Stomach (tissue), 9 donors: ENCODE results near the gene PHB1. TPM values are rescaled to one million over a fixed set of nuclear protein-coding genes. Genes with fewer than 3 reads are reported as not detected.
"Not testable (repeated sequence)": the region's sequence is repeated elsewhere in the genome, so short reads cannot be mapped to it uniquely, and the experiment has no call there.

Source experiments
- DNase-seq, 2 donors: peaks; one replicate each; pipeline versions ENCODE4 v3.0.0 to v3.0.0-alpha.2; 2013 to 2019
- H3K27ac ChIP-seq, 5 donors: fragments of 200-600 bp in 4 of 5; sonication (generic) in 4 of 5; one replicate each; pipeline ENCODE4 v1.5.1; 2013 to 2019; ENCODE audit warnings: mild to moderate bottlenecking in 1 of 5, moderate library complexity in 1 of 5
- H3K27me3 ChIP-seq, 3 donors: fragments of 200-600 bp; sonication (generic); one replicate each; pipeline ENCODE4 v1.5.1; 2017 to 2019; ENCODE audit warnings: mixed run types in 1 of 3
- H3K36me3 ChIP-seq, 4 donors: fragments of 200-600 bp; sonication (generic); 1 replicate in 3 of 4; 2 replicates in 1 of 4; pipeline ENCODE4 v1.5.1; 2016 to 2019
- H3K4me1 ChIP-seq, 4 donors: fragments of 200-600 bp; sonication (generic); one replicate each; pipeline ENCODE4 v1.5.1; 2016 to 2019
- H3K4me3 ChIP-seq, 4 donors: fragments of 200-600 bp; sonication (generic) in 3 of 4; one replicate each; pipeline ENCODE4 v1.5.1; 2016 to 2019; ENCODE audit warnings: mild to moderate bottlenecking in 1 of 4
- H3K9me3 ChIP-seq, 4 donors: fragments of 200-600 bp; sonication (generic); one replicate each; pipeline ENCODE4 v1.5.1; 2016 to 2019
- EP300 ChIP-seq: sonication (generic); formaldehyde crosslinking; IDR thresholded peaks from one replicate; pipeline ENCODE4 v1.6.1; 2017; ENCODE audit warnings: antibody characterized with exemption
- POLR2A ChIP-seq, 4 donors: fragments of 450-650 bp; IDR thresholded peaks; one replicate each; pipeline ENCODE4 v1.6.1; 2016; ENCODE audit warnings: antibody characterized with exemption in 4 of 4, control low read depth in 2 of 4, mild to moderate bottlenecking in 1 of 4, moderate library complexity in 1 of 4
- POLR2AphosphoS5 ChIP-seq, 3 donors: sonication (generic); formaldehyde crosslinking; IDR thresholded peaks; one replicate each; pipeline ENCODE4 v1.6.1; 2016; ENCODE audit warnings: antibody characterized with exemption in 3 of 3
- WGBS, 5 donors: extraction: QIAGEN DNeasy Blood & Tissue Kit in 3 of 5; methylation state at CpG; one replicate each; pipeline versions ENCODE4 v1.1.5 to v1.1.7; 2013 to 2018; 5-methylcytosine and 5-hydroxymethylcytosine counted together
- intact Hi-C: fragments of 100-400 bp; cut with DNase I; formaldehyde crosslinking; loops from one replicate; pipeline ENCODE4 v1.15.1; 2023; ENCODE audit warnings: low total_unique reads
- polyA plus RNA-seq, 3 donors: library from polyadenylated mRNA; stranded (reverse); fragments of 200-250 nt; gene quantifications; one replicate each; pipeline ENCODE4 v1.2.3, GENCODE V29; 2013
- total RNA-seq, 5 donors: library from RNA; depleted of rRNA; stranded (reverse); fragments of >200 nt; gene quantifications; one replicate each; pipeline versions ENCODE4 v1.1.0 to v1.2.3, GENCODE V29; 2014 to 2016
- TF ChIP-seq, protein P1 (sequence below), 7 experiments: fragments of 450-650 bp in 4 of 7; fragments of 200-600 bp in 3 of 7; sonication (generic) in 3 of 7; IDR thresholded peaks; one replicate each; pipeline ENCODE4 v1.5.1; 2016 to 2019; ENCODE audit warnings: antibody characterized with exemption in 7 of 7, control low read depth in 2 of 7, mild to moderate bottlenecking in 1 of 7
- donor health status: healthy with polysubstance abuse.
- donor health status: Bipolar disorder and iron deficiency.
- donor health status: healthy.

The PHB1 gene
- total and polyA plus RNA-seq, 8 donors, result 44.3 to 152 (median 102) TPM

GRCh38 chr17:49370971-49371834, 43.5 kb downstream of the PHB1 start:
- no peak for DNase-seq
- H3K27ac ChIP-seq, result no peak overlapping the region
- H3K36me3 ChIP-seq, result peaks cover 0 to 3% (median 0%) of the 10 kb centered on the region in 4 donors
- H3K9me3 ChIP-seq, result no peaks in the 10 kb centered on the region
- H3K27me3 ChIP-seq, result no peaks in the 10 kb centered on the region
- no peak overlapping the region for H3K4me3 ChIP-seq
- WGBS, 5 donors, result 43 to 47% (median 45%) methylated on average over 12 to 13 of the region's 13 CpGs
- no peak for TF ChIP-seq POLR2A (IDR thresholded peaks at IDR 0.05)
- TF ChIP-seq EP300, result no peak
- TF ChIP-seq POLR2AphosphoS5 (IDR thresholded peaks at IDR 0.05), result no peak
- TF ChIP-seq, protein P1, sequence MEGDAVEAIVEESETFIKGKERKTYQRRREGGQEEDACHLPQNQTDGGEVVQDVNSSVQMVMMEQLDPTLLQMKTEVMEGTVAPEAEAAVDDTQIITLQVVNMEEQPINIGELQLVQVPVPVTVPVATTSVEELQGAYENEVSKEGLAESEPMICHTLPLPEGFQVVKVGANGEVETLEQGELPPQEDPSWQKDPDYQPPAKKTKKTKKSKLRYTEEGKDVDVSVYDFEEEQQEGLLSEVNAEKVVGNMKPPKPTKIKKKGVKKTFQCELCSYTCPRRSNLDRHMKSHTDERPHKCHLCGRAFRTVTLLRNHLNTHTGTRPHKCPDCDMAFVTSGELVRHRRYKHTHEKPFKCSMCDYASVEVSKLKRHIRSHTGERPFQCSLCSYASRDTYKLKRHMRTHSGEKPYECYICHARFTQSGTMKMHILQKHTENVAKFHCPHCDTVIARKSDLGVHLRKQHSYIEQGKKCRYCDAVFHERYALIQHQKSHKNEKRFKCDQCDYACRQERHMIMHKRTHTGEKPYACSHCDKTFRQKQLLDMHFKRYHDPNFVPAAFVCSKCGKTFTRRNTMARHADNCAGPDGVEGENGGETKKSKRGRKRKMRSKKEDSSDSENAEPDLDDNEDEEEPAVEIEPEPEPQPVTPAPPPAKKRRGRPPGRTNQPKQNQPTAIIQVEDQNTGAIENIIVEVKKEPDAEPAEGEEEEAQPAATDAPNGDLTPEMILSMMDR (IDR thresholded peaks at IDR 0.05), result no peak
- intact Hi-C loops, result no loop called here
- no peaks in the 10 kb centered on the region for H3K4me1 ChIP-seq

- 56 to 76% (median 62%) methylated on average over 1 of the region's 1 CpG for WGBS, 5 donors
- no peaks in the 10 kb centered on the region for H3K9me3 ChIP-seq
- H3K4me1 ChIP-seq, result no peaks in the 10 kb centered on the region
- intact Hi-C loops, result no loop called here
- no peaks in the 10 kb centered on the region for H3K27me3 ChIP-seq
- no peak for DNase-seq
- peaks cover 0 to 3% (median 0%) of the 10 kb centered on the region in 4 donors for H3K36me3 ChIP-seq
- no peak for TF ChIP-seq POLR2AphosphoS5 (IDR thresholded peaks at IDR 0.05)
- TF ChIP-seq EP300, result no peak
- no peak for TF ChIP-seq POLR2A (IDR thresholded peaks at IDR 0.05)
- TF ChIP-seq, protein P1 (IDR thresholded peaks at IDR 0.05), result no peak
- H3K4me3 ChIP-seq, result no peak overlapping the region
- no peak overlapping the region for H3K27ac ChIP-seq
Measured at GRCh38 chr17:49369760-49370159, 44.9 kb downstream of the PHB1 start.

- Histone ChIP-seq H3K27ac (no peak overlapping the region), H3K36me3 (peaks cover 0 to 3% (median 0%) of the 10 kb centered on the region in 4 donors), H3K27me3 (no peaks in the 10 kb centered on the region), H3K9me3 (no peaks in the 10 kb centered on the region), H3K4me3 (no peak overlapping the region), H3K4me1 (no peaks in the 10 kb centered on the region)
- DNase-seq, result no peak
- intact Hi-C loops, result no loop called here
- TF ChIP-seq, protein P1 (IDR thresholded peaks at IDR 0.05), result no peak
- TF ChIP-seq POLR2AphosphoS5 (IDR thresholded peaks at IDR 0.05), result no peak
- no peak for TF ChIP-seq EP300
- no peak for TF ChIP-seq POLR2A (IDR thresholded peaks at IDR 0.05)
- WGBS, 5 donors, result 65 to 100% (median 81%) methylated on average over 1 of the region's 1 CpG
Measured at GRCh38 chr17:49369089-49369488, 45.6 kb downstream of the PHB1 start.

- WGBS, 5 donors, result 24 to 42% (median 38%) methylated on average over 2 of the region's 2 CpGs
- Histone ChIP-seq H3K4me1 (peaks cover 0 to 15% (median 10%) of the 10 kb centered on the region in 4 donors), H3K27me3 (no peaks in the 10 kb centered on the region), H3K36me3 (peaks cover 0 to 3% (median 0%) of the 10 kb centered on the region in 4 donors), H3K4me3 (no peak overlapping the region), H3K9me3 (no peaks in the 10 kb centered on the region), H3K27ac (peak overlapping the region in 1 of 5 donors; percentile 13)
- intact Hi-C loops, result no loop called here
- TF ChIP-seq, protein P1 (IDR thresholded peaks at IDR 0.05), result peak in 1 of 7 experiments; percentile 10
- no peak for TF ChIP-seq EP300
- no peak for TF ChIP-seq POLR2AphosphoS5 (IDR thresholded peaks at IDR 0.05)
- no peak for TF ChIP-seq POLR2A (IDR thresholded peaks at IDR 0.05)
- peak in 1 of 2 donors; percentile 40 for DNase-seq
Measured at GRCh38 chr17:49365667-49366066, 49.0 kb downstream of the PHB1 start.

GRCh38 chr17:49365126-49365525, 49.6 kb downstream of the PHB1 start:
- H3K36me3 ChIP-seq, H3K27me3 ChIP-seq, H3K4me3 ChIP-seq, H3K9me3 ChIP-seq, DNase-seq, intact Hi-C loops: not testable (repeated sequence)
- H3K4me1 ChIP-seq, result peaks cover 5 to 21% (median 14%) of the 10 kb centered on the region in 4 donors
- H3K27ac ChIP-seq, result peak overlapping the region in 1 of 5 donors; percentile 13
- WGBS, 5 donors, result 92 to 95% (median 93%) methylated on average over 10 of the region's 10 CpGs
